WTC11 (cell line): ENCODE results near the gene RTBDN. TPM values are rescaled to one million over a fixed set of nuclear protein-coding genes. Genes with fewer than 3 reads are reported as not detected.

ENCODE experiments used
- ARID4B ChIP-seq: sonication (generic); formaldehyde crosslinking; IDR thresholded peaks from 2 replicates; pipeline ENCODE4 v1.8.0; 2023; ENCODE audit warnings: missing genetic modification reagents, mild to moderate bottlenecking, borderline replicate concordance
- FOXK1 ChIP-seq: sonication (generic); formaldehyde crosslinking; IDR thresholded peaks from 2 replicates; pipeline ENCODE4 v1.8.0; 2022; ENCODE audit warnings: mild to moderate bottlenecking, moderate library complexity, missing genetic modification reagents
- FOXP1 ChIP-seq: sonication (generic); formaldehyde crosslinking; IDR thresholded peaks from 2 replicates; pipeline ENCODE4 v1.8.0; 2022; ENCODE audit warnings: missing genetic modification reagents, mild to moderate bottlenecking, moderate library complexity, borderline replicate concordance
- IRF2 ChIP-seq: sonication (generic); formaldehyde crosslinking; IDR thresholded peaks from 2 replicates; pipeline ENCODE4 v1.8.0; 2022; ENCODE audit warnings: low read depth, missing genetic modification reagents, borderline replicate concordance
- JAZF1 ChIP-seq: fragments of 250-450 bp; sonication (Bioruptor Pico); IDR thresholded peaks from 2 replicates; pipeline ENCODE4 v1.9.0; 2021; ENCODE audit warnings: moderate library complexity, mild to moderate bottlenecking, inconsistent platforms
- NFYB ChIP-seq: sonication (generic); formaldehyde crosslinking; conservative IDR thresholded peaks from 2 replicates; pipeline ENCODE4 v1.8.0; 2022; ENCODE audit warnings: low read depth, missing genetic modification reagents
- NR3C1 ChIP-seq: sonication (generic); formaldehyde crosslinking; conservative IDR thresholded peaks from 2 replicates; pipeline ENCODE4 v1.8.1; 2023; ENCODE audit warnings: low read depth, mild to moderate bottlenecking, missing genetic modification reagents
- OVOL2 ChIP-seq: fragments of 250-450 bp; sonication (Bioruptor Pico); IDR thresholded peaks from 2 replicates; pipeline ENCODE4 v1.9.0; 2021; ENCODE audit warnings: mild to moderate bottlenecking, borderline replicate concordance
- SOX15 ChIP-seq: fragments of 250-450 bp; sonication (Bioruptor Pico); IDR thresholded peaks from 2 replicates; pipeline ENCODE4 v1.9.0; 2021; ENCODE audit warnings: mild to moderate bottlenecking
- TCF7 ChIP-seq: sonication (generic); formaldehyde crosslinking; IDR thresholded peaks from 2 replicates; pipeline ENCODE4 v1.8.0; 2022; ENCODE audit warnings: mild to moderate bottlenecking, low read depth, missing genetic modification reagents, moderate library complexity
- total RNA-seq: library from RNA; stranded (reverse); gene quantifications from 3 replicates; pipeline ENCODE4 v1.2.3, GENCODE V29; 2021
- TF ChIP-seq, protein P1 (sequence below): sonication (generic); formaldehyde crosslinking; IDR thresholded peaks from 2 replicates; pipeline ENCODE4 v1.8.1; 2022; ENCODE audit warnings: mild to moderate bottlenecking, missing genetic modification reagents, moderate library complexity, borderline replicate concordance
- TF ChIP-seq, protein P2 (sequence below): fragments of 250-450 bp; sonication (Bioruptor Pico); IDR thresholded peaks from 2 replicates; pipeline ENCODE4 v1.9.0; 2021; ENCODE audit warnings: moderate library complexity, mild to moderate bottlenecking, inconsistent platforms, borderline replicate concordance
- TF ChIP-seq, protein P3 (sequence below): sonication (generic); formaldehyde crosslinking; IDR thresholded peaks from 2 replicates; pipeline ENCODE4 v1.8.0; 2022; ENCODE audit warnings: mild to moderate bottlenecking, missing genetic modification reagents
- TF ChIP-seq, protein P4 (sequence below): sonication (generic); formaldehyde crosslinking; IDR thresholded peaks from 2 replicates; pipeline ENCODE4 v1.8.0; 2022; ENCODE audit warnings: missing genetic modification reagents
- TF ChIP-seq, protein P5 (sequence below): sonication (generic); formaldehyde crosslinking; IDR thresholded peaks from 2 replicates; pipeline ENCODE4 v1.8.1; 2023; ENCODE audit warnings: mild to moderate bottlenecking, moderate library complexity, missing genetic modification reagents

RTBDN gene
- total RNA-seq, 1 experiment from 2014 or later, result 2.4 TPM

DNA sequence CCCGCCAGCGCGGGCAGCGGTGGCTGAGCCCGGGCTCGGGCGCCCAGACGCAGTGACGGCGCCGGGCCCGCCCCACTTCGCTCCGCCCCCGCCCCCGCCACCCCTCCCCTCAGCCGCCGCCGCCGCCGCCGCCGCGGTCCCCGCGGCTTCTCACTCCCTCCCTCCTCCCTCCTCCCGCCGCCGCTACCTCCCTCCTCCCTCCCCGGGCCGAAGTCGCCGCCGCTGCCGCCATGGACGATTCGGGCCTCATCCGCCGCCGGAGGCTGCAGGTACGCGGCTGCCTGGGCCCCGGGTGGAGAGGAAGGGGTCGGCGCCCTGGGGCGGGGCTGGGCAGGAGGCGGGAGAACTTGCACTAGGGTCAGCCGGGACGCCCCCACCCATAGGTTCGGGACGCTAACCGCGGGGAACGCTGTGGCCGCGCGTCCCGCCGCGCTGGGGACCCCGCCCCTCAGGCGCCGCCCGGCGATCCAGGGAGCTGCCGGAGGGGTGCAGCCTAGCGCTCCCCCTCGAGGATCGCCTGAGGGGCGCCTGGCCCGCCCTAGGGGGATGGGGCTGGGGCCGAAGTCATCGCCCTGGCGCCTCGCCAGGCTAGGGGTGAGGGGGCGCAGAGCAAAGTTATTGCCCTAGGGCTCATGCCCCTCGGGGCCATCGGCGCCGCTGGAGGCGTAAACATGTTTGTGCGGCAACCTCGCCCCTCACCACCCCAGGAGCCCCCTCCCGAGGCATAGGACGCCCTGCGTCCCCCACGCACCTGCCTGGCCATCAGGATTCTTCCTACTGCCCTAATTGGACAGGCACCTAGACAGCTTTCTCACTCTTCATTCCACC is 427 bp downstream of the RTBDN start (continued):
- TF ChIP-seq, protein P1, sequence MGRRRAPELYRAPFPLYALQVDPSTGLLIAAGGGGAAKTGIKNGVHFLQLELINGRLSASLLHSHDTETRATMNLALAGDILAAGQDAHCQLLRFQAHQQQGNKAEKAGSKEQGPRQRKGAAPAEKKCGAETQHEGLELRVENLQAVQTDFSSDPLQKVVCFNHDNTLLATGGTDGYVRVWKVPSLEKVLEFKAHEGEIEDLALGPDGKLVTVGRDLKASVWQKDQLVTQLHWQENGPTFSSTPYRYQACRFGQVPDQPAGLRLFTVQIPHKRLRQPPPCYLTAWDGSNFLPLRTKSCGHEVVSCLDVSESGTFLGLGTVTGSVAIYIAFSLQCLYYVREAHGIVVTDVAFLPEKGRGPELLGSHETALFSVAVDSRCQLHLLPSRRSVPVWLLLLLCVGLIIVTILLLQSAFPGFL (CRISPR knock-in tag), result no peak
- TF ChIP-seq JAZF1, result no peak
- TF ChIP-seq FOXK1 (CRISPR knock-in tag), result no peak
- TF ChIP-seq NR3C1 (CRISPR knock-in tag), result no peak
- TF ChIP-seq ARID4B (CRISPR knock-in tag), result no peak
- TF ChIP-seq, protein P2, sequence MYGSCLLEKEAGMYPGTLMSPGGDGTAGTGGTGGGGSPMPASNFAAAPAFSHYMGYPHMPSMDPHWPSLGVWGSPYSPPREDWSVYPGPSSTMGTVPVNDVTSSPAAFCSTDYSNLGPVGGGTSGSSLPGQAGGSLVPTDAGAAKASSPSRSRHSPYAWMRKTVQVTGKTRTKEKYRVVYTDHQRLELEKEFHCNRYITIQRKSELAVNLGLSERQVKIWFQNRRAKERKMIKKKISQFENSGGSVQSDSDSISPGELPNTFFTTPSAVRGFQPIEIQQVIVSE (CRISPR knock-in tag), result no peak
- 0 out of 2 replicates have a peak, but pooled peaks have one; percentile 14 for TF ChIP-seq TCF7 (CRISPR knock-in tag)
- TF ChIP-seq SOX15 (CRISPR knock-in tag), result no peak
- TF ChIP-seq, protein P3, sequence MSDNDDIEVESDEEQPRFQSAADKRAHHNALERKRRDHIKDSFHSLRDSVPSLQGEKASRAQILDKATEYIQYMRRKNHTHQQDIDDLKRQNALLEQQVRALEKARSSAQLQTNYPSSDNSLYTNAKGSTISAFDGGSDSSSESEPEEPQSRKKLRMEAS (CRISPR knock-in tag), result 0 out of 2 replicates have a peak, but pooled peaks have one; percentile 33
- TF ChIP-seq FOXP1 (CRISPR knock-in tag), result 0 out of 2 replicates have a peak, but pooled peaks have one; percentile 50
- no peak for TF ChIP-seq IRF2
- no peak for TF ChIP-seq NFYB (CRISPR knock-in tag)
- TF ChIP-seq, protein P4, sequence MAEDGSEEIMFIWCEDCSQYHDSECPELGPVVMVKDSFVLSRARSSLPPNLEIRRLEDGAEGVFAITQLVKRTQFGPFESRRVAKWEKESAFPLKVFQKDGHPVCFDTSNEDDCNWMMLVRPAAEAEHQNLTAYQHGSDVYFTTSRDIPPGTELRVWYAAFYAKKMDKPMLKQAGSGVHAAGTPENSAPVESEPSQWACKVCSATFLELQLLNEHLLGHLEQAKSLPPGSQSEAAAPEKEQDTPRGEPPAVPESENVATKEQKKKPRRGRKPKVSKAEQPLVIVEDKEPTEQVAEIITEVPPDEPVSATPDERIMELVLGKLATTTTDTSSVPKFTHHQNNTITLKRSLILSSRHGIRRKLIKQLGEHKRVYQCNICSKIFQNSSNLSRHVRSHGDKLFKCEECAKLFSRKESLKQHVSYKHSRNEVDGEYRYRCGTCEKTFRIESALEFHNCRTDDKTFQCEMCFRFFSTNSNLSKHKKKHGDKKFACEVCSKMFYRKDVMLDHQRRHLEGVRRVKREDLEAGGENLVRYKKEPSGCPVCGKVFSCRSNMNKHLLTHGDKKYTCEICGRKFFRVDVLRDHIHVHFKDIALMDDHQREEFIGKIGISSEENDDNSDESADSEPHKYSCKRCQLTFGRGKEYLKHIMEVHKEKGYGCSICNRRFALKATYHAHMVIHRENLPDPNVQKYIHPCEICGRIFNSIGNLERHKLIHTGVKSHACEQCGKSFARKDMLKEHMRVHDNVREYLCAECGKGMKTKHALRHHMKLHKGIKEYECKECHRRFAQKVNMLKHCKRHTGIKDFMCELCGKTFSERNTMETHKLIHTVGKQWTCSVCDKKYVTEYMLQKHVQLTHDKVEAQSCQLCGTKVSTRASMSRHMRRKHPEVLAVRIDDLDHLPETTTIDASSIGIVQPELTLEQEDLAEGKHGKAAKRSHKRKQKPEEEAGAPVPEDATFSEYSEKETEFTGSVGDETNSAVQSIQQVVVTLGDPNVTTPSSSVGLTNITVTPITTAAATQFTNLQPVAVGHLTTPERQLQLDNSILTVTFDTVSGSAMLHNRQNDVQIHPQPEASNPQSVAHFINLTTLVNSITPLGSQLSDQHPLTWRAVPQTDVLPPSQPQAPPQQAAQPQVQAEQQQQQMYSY (CRISPR knock-in tag), result no peak
- TF ChIP-seq OVOL2, result no peak
- TF ChIP-seq, protein P5, sequence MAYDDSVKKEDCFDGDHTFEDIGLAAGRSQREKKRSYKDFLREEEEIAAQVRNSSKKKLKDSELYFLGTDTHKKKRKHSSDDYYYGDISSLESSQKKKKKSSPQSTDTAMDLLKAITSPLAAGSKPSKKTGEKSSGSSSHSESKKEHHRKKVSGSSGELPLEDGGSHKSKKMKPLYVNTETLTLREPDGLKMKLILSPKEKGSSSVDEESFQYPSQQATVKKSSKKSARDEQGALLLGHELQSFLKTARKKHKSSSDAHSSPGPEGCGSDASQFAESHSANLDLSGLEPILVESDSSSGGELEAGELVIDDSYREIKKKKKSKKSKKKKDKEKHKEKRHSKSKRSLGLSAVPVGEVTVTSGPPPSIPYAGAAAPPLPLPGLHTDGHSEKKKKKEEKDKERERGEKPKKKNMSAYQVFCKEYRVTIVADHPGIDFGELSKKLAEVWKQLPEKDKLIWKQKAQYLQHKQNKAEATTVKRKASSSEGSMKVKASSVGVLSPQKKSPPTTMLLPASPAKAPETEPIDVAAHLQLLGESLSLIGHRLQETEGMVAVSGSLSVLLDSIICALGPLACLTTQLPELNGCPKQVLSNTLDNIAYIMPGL (CRISPR knock-in tag), result peak; percentile 75
- TF ChIP-seq, all 79 proteins: peak for 13
